CD4-positive, alpha-beta T cell (primary cell): ENCODE results near the gene FAM47B. TPM values are rescaled to one million over a fixed set of nuclear protein-coding genes. Genes with fewer than 3 reads are reported as not detected.

Source experiments
- ATAC-seq: fragments of 200-7000 bp; cut with Tn5 transposase; one replicate; pipeline ENCODE4 v1.10.0; 2022; ENCODE audit warnings: mild to moderate bottlenecking; ENCODE audit not compliant: poor library complexity
- CTCF ChIA-PET: fragments of 350-600 bp; sonication (Branson Sonifier 250); formaldehyde crosslinking; loops from one replicate; lab custom pipeline; 2021; ENCODE audit warnings: antibody characterized with exemption, inconsistent platforms; lab: Charles Lee
- POLR2A ChIA-PET: fragments of 350-600 bp; sonication (Branson Sonifier 250); formaldehyde crosslinking; loops from one replicate; lab custom pipeline; 2021; ENCODE audit warnings: antibody characterized with exemption, inconsistent platforms; lab: Charles Lee
- DNase-seq, 14 experiments: peaks; one replicate each; pipeline ENCODE4 v3.0.0-alpha.2; 2013 to 2020; ENCODE audit warnings: mixed read lengths in 2 of 14
- H3K27ac ChIP-seq, 2 donors: one replicate each; pipeline versions ENCODE4 v1.5.1 to v1.7.0; 2013; ENCODE audit warnings: low read length in 2 of 2, low read depth in 1 of 2, mild to moderate bottlenecking in 1 of 2
- H3K27me3 ChIP-seq, 2 experiments: 1 replicate in 1 of 2; 2 replicates in 1 of 2; pipeline versions ENCODE4 v1.6.1 to v1.7.0; 2013; ENCODE audit warnings: low read length in 2 of 2, control low read depth in 1 of 2, mild to moderate bottlenecking in 1 of 2, moderate library complexity in 1 of 2; ENCODE audit not compliant: insufficient read depth in 2 of 2, control insufficient read depth in 1 of 2
- H3K36me3 ChIP-seq: one replicate; pipeline ENCODE4 v1.6.1; 2013; ENCODE audit warnings: low read length, control low read depth; ENCODE audit not compliant: insufficient read depth
- H3K4me1 ChIP-seq: one replicate; pipeline ENCODE4 v1.6.1; 2013; ENCODE audit warnings: low read length, control low read depth; ENCODE audit not compliant: insufficient read depth
- H3K4me3 ChIP-seq: one replicate; pipeline ENCODE4 v1.5.1; 2013; ENCODE audit warnings: mild to moderate bottlenecking, low read length, moderate library complexity
- H3K9me3 ChIP-seq, 2 experiments: 1 replicate in 1 of 2; 2 replicates in 1 of 2; pipeline versions ENCODE4 v1.6.1 to v1.7.0; 2013; ENCODE audit warnings: low read length in 2 of 2, mild to moderate bottlenecking in 2 of 2, control low read depth in 1 of 2, moderate library complexity in 1 of 2; ENCODE audit not compliant: control insufficient read depth in 1 of 2, insufficient read depth in 1 of 2
- H3K27ac Mint-ChIP-seq: one replicate; pipeline ENCODE4 v1.8.0; 2020; ENCODE audit warnings: mixed read lengths
- H3K27me3 Mint-ChIP-seq: one replicate; pipeline ENCODE4 v1.8.0; 2021; ENCODE audit warnings: mixed read lengths
- H3K36me3 Mint-ChIP-seq: one replicate; pipeline ENCODE4 v1.8.0; 2021; ENCODE audit warnings: low read depth, mixed read lengths
- H3K4me1 Mint-ChIP-seq: one replicate; pipeline ENCODE4 v1.8.0; 2021; ENCODE audit warnings: low read depth, mixed read lengths
- H3K4me3 Mint-ChIP-seq: one replicate; pipeline ENCODE4 v1.8.0; 2020; ENCODE audit warnings: mild to moderate bottlenecking, mixed read lengths
- H3K9me3 Mint-ChIP-seq: one replicate; pipeline ENCODE4 v1.8.0; 2020; ENCODE audit warnings: mixed read lengths
- CTCF ChIP-seq: fragments of 200-600 bp; IDR thresholded peaks from one replicate; pipeline ENCODE4 v1.8.0; 2022; ENCODE audit warnings: antibody characterized with exemption, mild to moderate bottlenecking
- intact Hi-C, 2 experiments: fragments of 100-400 bp; cut with DNase I in 1 of 2; cut with micrococcal nuclease in 1 of 2; formaldehyde crosslinking; loops; one replicate each; pipeline versions ENCODE4 v1.15.1 to v1.9.0; 2023 to 2025; cut with DNase I, micrococcal nuclease
- total RNA-seq, 174 experiments: library from RNA in 2 of 174; stranded (reverse) in 2 of 174; gene quantifications; one replicate each; pipeline ENCODE4 v1.2.3 and lab custom pipeline; 2021 to 2026

Gene FAM47B
- total RNA-seq, 2 experiments from 2014 or later, result not detected

GRCh38 chrX:34918856-34919255 lies 23.7 kb upstream of the FAM47B start:
- no peaks in the 10 kb centered on the region for H3K4me1 ChIP-seq
- Mint-ChIP-seq H3K36me3 (no peaks in the 10 kb centered on the region), H3K4me1 (no peaks in the 10 kb centered on the region), H3K4me3 (no peak overlapping the region), H3K27ac (no peak overlapping the region), H3K27me3 (no peaks in the 10 kb centered on the region), H3K9me3 (peaks cover 3% of the 10 kb centered on the region)
- H3K36me3 ChIP-seq, result no peaks in the 10 kb centered on the region
- TF ChIP-seq CTCF, result no peak
- no peaks in the 10 kb centered on the region for H3K27me3 ChIP-seq
- POLR2A ChIA-PET, result no interaction called here
- no peak for ATAC-seq
- DNase-seq, result no peak
- no peak overlapping the region for H3K27ac ChIP-seq
- CTCF ChIA-PET, result no interaction called here
- intact Hi-C loops, result no loop called here
- no peaks in the 10 kb centered on the region for H3K9me3 ChIP-seq
- no peak overlapping the region for H3K4me3 ChIP-seq

GRCh38 chrX:34927866-34928265 lies 14.7 kb upstream of the FAM47B start:
- Histone ChIP-seq H3K4me3 (no peak overlapping the region), H3K4me1 (no peaks in the 10 kb centered on the region), H3K27ac (no peak overlapping the region), H3K36me3 (no peaks in the 10 kb centered on the region), H3K27me3 (no peaks in the 10 kb centered on the region), H3K9me3 (peaks cover 0 to 8% of the 10 kb centered on the region in 2 experiments)
- H3K4me3 Mint-ChIP-seq, result no peak overlapping the region
- no peak overlapping the region for H3K27ac Mint-ChIP-seq
- CTCF ChIA-PET, result no interaction called here
- no peaks in the 10 kb centered on the region for H3K4me1 Mint-ChIP-seq
- POLR2A ChIA-PET, result no interaction called here
- TF ChIP-seq CTCF, result no peak
- no peaks in the 10 kb centered on the region for H3K36me3 Mint-ChIP-seq
- intact Hi-C loops, result no loop called here
- no peak for ATAC-seq
- no peaks in the 10 kb centered on the region for H3K9me3 Mint-ChIP-seq
- DNase-seq, result no peak
- no peaks in the 10 kb centered on the region for H3K27me3 Mint-ChIP-seq

- H3K27me3 Mint-ChIP-seq, result no peaks in the 10 kb centered on the region
- no peaks in the 10 kb centered on the region for H3K9me3 Mint-ChIP-seq
- ATAC-seq, result no peak
- no peak overlapping the region for H3K27ac Mint-ChIP-seq
- no peak for DNase-seq
- Histone ChIP-seq H3K27ac (no peak overlapping the region), H3K9me3 (peaks cover 0 to 26% of the 10 kb centered on the region in 2 experiments), H3K4me3 (no peak overlapping the region), H3K27me3 (no peaks in the 10 kb centered on the region), H3K4me1 (no peaks in the 10 kb centered on the region), H3K36me3 (no peaks in the 10 kb centered on the region)
- H3K4me3 Mint-ChIP-seq, result no peak overlapping the region
- POLR2A ChIA-PET, result no interaction called here
- intact Hi-C loops, result no loop called here
- H3K36me3 Mint-ChIP-seq, result no peaks in the 10 kb centered on the region
- TF ChIP-seq CTCF, result no peak
- CTCF ChIA-PET, result no interaction called here
- no peaks in the 10 kb centered on the region for H3K4me1 Mint-ChIP-seq
Observed at GRCh38 chrX:34943235-34943634, 639 bp downstream of the FAM47B start.
